ENCODE results near the gene PUS10.

PUS10 gene

GRCh38 chr2:60948161-60948560, 69.9 kb downstream of the PUS10 start:
- DNase-seq (ENCODE audit: low spot score): no peak
- in situ Hi-C loops (cut with MboI; ENCODE audit: low pct_unique_long_range_greater_than_20kb, low sequenced_read_pairs, unreplicated experiment): no loop called here
- no peak for TF ChIP-seq CTCF (IDR thresholded peaks at IDR 0.05; ENCODE audit: extremely low read depth, insufficient read depth, missing control alignments)

GRCh38 chr2:60947056-60947455, 71.0 kb downstream of the PUS10 start:
- DNase-seq (ENCODE audit: low spot score): no peak
- TF ChIP-seq CTCF (IDR thresholded peaks at IDR 0.05; ENCODE audit: extremely low read depth, insufficient read depth, missing control alignments): no peak
- in situ Hi-C loops (cut with MboI; ENCODE audit: low pct_unique_long_range_greater_than_20kb, low sequenced_read_pairs, unreplicated experiment): no loop called here

- no peak for TF ChIP-seq CTCF (IDR thresholded peaks at IDR 0.05; ENCODE audit: extremely low read depth, insufficient read depth, missing control alignments)
- no peak for DNase-seq (ENCODE audit: low spot score)
- in situ Hi-C loops (cut with MboI; ENCODE audit: low pct_unique_long_range_greater_than_20kb, low sequenced_read_pairs, unreplicated experiment): no loop called here
These were observed 72.7 kb downstream of the PUS10 start for GRCh38 chr2:60945341-60945740.

GRCh38 chr2:60939622-60940021, 78.4 kb downstream of the PUS10 start:
- in situ Hi-C loops (cut with MboI; ENCODE audit: low pct_unique_long_range_greater_than_20kb, low sequenced_read_pairs, unreplicated experiment): no loop called here

GRCh38 chr2:60938301-60938700, 79.8 kb downstream of the PUS10 start:
- TF ChIP-seq CTCF (IDR thresholded peaks at IDR 0.05; ENCODE audit: extremely low read depth, insufficient read depth, missing control alignments): no peak
- in situ Hi-C loops (cut with MboI; ENCODE audit: low pct_unique_long_range_greater_than_20kb, low sequenced_read_pairs, unreplicated experiment): no loop called here

More at GRCh38 chr2:60939622-60940021, 78.4 kb downstream of the PUS10 start:
- TF ChIP-seq CTCF (IDR thresholded peaks at IDR 0.05; ENCODE audit: extremely low read depth, insufficient read depth, missing control alignments): no peak
- no peak for DNase-seq (ENCODE audit: low spot score)

GRCh38 chr2:60936757-60937156, 81.3 kb downstream of the PUS10 start:
- no peak for TF ChIP-seq CTCF (IDR thresholded peaks at IDR 0.05; ENCODE audit: extremely low read depth, insufficient read depth, missing control alignments)
- in situ Hi-C loops (cut with MboI; ENCODE audit: low pct_unique_long_range_greater_than_20kb, low sequenced_read_pairs, unreplicated experiment): no loop called here
- no peak for DNase-seq (ENCODE audit: low spot score)

More at GRCh38 chr2:60938301-60938700, 79.8 kb downstream of the PUS10 start:
- DNase-seq (ENCODE audit: low spot score): no peak

All from GM13977 (cell line).